ENCODE measurements around the gene SLC44A3. TPM values are rescaled to one million over a fixed set of nuclear protein-coding genes. Genes with fewer than 3 reads are reported as not detected.

The SLC44A3 gene
- total and polyA plus RNA-seq, 2 experiments from 2014 or later: 2.9 to 4.5 TPM

DNA sequence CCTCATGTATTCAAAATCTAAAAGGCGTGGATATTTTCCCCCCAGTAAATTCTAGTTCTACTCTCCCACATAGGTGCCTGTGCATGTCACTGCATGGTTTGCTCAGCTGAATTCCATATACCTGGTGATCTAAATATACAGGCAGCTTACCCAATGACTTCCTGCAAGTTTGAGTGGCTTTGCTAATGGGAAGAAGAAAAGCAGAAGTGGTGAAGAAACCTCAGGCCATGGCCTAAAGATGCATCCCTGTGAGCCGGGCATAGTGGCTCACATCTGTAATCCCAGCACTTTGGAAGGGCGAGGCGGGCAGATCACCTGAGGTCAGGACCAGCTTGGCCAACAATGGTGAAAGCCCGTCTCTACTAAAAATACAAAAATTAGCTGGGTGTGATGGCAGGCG, 11.5 kb downstream of the SLC44A3 start (continued):
- TF ChIP-seq, protein P1, sequence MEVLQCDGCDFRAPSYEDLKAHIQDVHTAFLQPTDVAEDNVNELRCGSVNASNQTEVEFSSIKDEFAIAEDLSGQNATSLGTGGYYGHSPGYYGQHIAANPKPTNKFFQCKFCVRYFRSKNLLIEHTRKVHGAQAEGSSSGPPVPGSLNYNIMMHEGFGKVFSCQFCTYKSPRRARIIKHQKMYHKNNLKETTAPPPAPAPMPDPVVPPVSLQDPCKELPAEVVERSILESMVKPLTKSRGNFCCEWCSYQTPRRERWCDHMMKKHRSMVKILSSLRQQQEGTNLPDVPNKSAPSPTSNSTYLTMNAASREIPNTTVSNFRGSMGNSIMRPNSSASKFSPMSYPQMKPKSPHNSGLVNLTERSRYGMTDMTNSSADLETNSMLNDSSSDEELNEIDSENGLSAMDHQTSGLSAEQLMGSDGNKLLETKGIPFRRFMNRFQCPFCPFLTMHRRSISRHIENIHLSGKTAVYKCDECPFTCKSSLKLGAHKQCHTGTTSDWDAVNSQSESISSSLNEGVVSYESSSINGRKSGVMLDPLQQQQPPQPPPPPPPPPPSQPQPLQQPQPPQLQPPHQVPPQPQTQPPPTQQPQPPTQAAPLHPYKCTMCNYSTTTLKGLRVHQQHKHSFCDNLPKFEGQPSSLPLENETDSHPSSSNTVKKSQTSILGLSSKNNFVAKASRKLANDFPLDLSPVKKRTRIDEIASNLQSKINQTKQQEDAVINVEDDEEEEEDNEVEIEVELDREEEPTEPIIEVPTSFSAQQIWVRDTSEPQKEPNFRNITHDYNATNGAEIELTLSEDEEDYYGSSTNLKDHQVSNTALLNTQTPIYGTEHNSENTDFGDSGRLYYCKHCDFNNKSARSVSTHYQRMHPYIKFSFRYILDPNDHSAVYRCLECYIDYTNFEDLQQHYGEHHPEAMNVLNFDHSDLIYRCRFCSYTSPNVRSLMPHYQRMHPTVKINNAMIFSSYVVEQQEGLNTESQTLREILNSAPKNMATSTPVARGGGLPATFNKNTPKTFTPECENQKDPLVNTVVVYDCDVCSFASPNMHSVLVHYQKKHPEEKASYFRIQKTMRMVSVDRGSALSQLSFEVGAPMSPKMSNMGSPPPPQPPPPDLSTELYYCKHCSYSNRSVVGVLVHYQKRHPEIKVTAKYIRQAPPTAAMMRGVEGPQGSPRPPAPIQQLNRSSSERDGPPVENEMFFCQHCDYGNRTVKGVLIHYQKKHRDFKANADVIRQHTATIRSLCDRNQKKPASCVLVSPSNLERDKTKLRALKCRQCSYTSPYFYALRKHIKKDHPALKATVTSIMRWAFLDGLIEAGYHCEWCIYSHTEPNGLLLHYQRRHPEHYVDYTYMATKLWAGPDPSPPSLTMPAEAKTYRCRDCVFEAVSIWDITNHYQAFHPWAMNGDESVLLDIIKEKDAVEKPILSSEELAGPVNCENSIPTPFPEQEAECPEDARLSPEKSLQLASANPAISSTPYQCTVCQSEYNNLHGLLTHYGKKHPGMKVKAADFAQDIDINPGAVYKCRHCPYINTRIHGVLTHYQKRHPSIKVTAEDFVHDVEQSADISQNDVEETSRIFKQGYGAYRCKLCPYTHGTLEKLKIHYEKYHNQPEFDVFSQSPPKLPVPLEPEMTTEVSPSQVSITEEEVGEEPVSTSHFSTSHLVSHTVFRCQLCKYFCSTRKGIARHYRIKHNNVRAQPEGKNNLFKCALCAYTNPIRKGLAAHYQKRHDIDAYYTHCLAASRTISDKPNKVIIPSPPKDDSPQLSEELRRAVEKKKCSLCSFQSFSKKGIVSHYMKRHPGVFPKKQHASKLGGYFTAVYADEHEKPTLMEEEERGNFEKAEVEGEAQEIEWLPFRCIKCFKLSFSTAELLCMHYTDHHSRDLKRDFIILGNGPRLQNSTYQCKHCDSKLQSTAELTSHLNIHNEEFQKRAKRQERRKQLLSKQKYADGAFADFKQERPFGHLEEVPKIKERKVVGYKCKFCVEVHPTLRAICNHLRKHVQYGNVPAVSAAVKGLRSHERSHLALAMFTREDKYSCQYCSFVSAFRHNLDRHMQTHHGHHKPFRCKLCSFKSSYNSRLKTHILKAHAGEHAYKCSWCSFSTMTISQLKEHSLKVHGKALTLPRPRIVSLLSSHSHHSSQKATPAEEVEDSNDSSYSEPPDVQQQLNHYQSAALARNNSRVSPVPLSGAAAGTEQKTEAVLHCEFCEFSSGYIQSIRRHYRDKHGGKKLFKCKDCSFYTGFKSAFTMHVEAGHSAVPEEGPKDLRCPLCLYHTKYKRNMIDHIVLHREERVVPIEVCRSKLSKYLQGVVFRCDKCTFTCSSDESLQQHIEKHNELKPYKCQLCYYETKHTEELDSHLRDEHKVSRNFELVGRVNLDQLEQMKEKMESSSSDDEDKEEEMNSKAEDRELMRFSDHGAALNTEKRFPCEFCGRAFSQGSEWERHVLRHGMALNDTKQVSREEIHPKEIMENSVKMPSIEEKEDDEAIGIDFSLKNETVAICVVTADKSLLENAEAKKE (CRISPR knock-in tag; IDR thresholded peaks at IDR 0.05): no peak

DNA sequence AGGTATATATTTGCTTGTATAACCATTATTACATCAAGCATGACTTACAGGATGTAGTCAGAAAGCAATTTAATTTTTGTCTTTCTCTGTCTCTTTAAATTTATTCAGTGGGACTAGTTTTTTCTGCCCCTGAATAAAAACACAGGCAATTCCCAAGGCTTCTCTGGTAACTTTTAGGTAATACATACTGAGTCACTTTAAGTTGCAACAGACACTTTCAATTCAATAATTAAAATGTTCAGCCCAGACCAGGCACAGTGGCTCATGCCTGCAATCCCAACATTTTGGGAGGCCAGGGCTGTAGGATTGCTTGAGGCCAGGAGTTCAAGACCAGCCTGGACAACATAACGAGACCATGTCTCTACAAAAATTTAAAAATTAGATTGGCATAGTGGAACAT, 12.3 kb downstream of the SLC44A3 start:
- no peak for ATAC-seq

DNA sequence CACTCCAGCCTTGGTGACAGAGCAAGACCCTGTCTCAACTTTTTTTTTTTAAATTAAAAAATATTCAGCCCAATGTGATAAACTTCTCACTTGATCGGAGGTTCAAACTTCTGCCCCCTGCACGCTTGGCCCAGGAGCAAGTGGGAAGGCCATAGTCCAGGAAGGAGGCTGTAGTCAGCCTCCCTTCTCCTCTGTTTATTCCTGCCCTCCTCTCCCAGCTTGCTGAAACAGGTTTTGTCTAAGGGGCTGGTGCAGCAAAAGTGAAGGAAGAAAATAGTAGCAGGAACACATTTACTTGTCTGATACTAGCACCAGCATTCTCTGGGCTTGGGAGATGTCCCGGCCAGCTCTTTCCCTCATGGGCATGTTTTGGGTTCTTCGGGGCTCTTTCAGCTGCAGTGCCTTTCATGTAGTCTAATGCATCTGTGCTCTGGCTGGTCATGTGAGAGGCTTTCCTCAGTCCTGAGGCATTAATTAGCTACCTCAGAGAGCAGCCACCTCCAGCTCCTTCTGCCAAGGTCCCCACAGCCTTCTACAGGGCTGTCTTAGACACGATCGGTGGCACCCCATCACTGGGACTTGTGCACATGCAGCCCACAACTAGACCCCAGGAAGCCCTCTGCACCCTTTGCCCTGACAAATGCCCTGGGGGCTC, 12.9 kb downstream of the SLC44A3 start:
- H3K27ac ChIP-seq (ENCODE audit: low read depth): no peak overlapping the region
- H3F3A ChIP-seq (replicated peaks; ENCODE audit: low read depth): no peaks in the 10 kb centered on the region
- DNase-seq (ENCODE audit: low spot score): no peak
- Mint-ChIP-seq H3K27ac (no peak overlapping the region; the same call in 1 of the 2 replicates), H3K9me3 (no peaks in the 10 kb centered on the region), H3K4me3 (no peak overlapping the region), H3K27me3 (ENCODE audit: insufficient read depth, low read depth, poor library complexity) (peaks cover 4% of the 10 kb centered on the region), H3K36me3 (ENCODE audit: low read depth) (peaks cover 5% of the 10 kb centered on the region; the same call in 1 of the 3 replicates), H3K4me1 (no peaks in the 10 kb centered on the region)
- H3K27me3 ChIP-seq (ENCODE audit: insufficient read depth): no peaks in the 10 kb centered on the region
- ATAC-seq: no peak
- H3K4me2 ChIP-seq: no peak overlapping the region
- no peak overlapping the region for H3K4me3 ChIP-seq
- no peaks in the 10 kb centered on the region for H3K4me1 ChIP-seq (ENCODE audit: insufficient read depth)
- no peaks in the 10 kb centered on the region for H3K79me2 ChIP-seq (replicated peaks; ENCODE audit: insufficient read depth)
- H3K36me3 ChIP-seq (ENCODE audit: insufficient read depth): no peaks in the 10 kb centered on the region
- H4K20me1 ChIP-seq (replicated peaks; ENCODE audit: insufficient read depth): no peaks in the 10 kb centered on the region
- H2AFZ ChIP-seq: 0 out of 2 replicates have a peak overlapping the region, but pooled peaks have one; percentile 24
- 0 out of 2 replicates have a peak, but pooled peaks cover 2% of the 10 kb centered on the region for H3K9me2 ChIP-seq (ENCODE audit: insufficient read depth)
- TF ChIP-seq POLR2AphosphoS5 (IDR thresholded peaks at IDR 0.05; ENCODE audit: low read depth) (no peak), ZNF114 (CRISPR knock-in tag; IDR thresholded peaks at IDR 0.05) (no peak), CREB1 (CRISPR knock-in tag; IDR thresholded peaks at IDR 0.05; ENCODE audit: low read depth) (no peak), EZH2phosphoT487 (IDR thresholded peaks at IDR 0.05; ENCODE audit: unreplicated experiment) (no peak), ZNF331 (CRISPR knock-in tag; IDR thresholded peaks at IDR 0.05; ENCODE audit: low read depth) (no peak), STAT1 (IDR thresholded peaks at IDR 0.05; ENCODE audit: unreplicated experiment) (no peak)
- TF ChIP-seq, protein P2, sequence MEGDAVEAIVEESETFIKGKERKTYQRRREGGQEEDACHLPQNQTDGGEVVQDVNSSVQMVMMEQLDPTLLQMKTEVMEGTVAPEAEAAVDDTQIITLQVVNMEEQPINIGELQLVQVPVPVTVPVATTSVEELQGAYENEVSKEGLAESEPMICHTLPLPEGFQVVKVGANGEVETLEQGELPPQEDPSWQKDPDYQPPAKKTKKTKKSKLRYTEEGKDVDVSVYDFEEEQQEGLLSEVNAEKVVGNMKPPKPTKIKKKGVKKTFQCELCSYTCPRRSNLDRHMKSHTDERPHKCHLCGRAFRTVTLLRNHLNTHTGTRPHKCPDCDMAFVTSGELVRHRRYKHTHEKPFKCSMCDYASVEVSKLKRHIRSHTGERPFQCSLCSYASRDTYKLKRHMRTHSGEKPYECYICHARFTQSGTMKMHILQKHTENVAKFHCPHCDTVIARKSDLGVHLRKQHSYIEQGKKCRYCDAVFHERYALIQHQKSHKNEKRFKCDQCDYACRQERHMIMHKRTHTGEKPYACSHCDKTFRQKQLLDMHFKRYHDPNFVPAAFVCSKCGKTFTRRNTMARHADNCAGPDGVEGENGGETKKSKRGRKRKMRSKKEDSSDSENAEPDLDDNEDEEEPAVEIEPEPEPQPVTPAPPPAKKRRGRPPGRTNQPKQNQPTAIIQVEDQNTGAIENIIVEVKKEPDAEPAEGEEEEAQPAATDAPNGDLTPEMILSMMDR (conservative IDR thresholded peaks at IDR 0.05; ENCODE audit: low read depth in 2 of 2): no peak

More for the DNA sequence above, 12.3 kb downstream of the SLC44A3 start:
- H3K27ac ChIP-seq (ENCODE audit: low read depth): no peak overlapping the region
- TF ChIP-seq STAT1 (IDR thresholded peaks at IDR 0.05; ENCODE audit: unreplicated experiment): no peak
- DNase-seq (ENCODE audit: low spot score): no peak
- Mint-ChIP-seq H3K27ac (no peak overlapping the region), H3K4me3 (no peak overlapping the region), H3K27me3 (ENCODE audit: insufficient read depth, low read depth, poor library complexity) (peaks cover 4% of the 10 kb centered on the region), H3K36me3 (ENCODE audit: low read depth) (peaks cover 5% of the 10 kb centered on the region; the same call in 1 of the 3 replicates), H3K4me1 (no peaks in the 10 kb centered on the region), H3K9me3 (no peaks in the 10 kb centered on the region)
- no peaks in the 10 kb centered on the region for H4K20me1 ChIP-seq (replicated peaks; ENCODE audit: insufficient read depth)
- H3K9me2 ChIP-seq (ENCODE audit: insufficient read depth): 0 out of 2 replicates have a peak, but pooled peaks cover 2% of the 10 kb centered on the region
- no peaks in the 10 kb centered on the region for H3K27me3 ChIP-seq (ENCODE audit: insufficient read depth)
- H3K4me1 ChIP-seq (ENCODE audit: insufficient read depth): no peaks in the 10 kb centered on the region
- H3F3A ChIP-seq (replicated peaks; ENCODE audit: low read depth): no peaks in the 10 kb centered on the region
- H3K36me3 ChIP-seq (ENCODE audit: insufficient read depth): no peaks in the 10 kb centered on the region; the same call in 1 of the 2 replicates
- H3K4me2 ChIP-seq: no peak overlapping the region
- no peak overlapping the region for H2AFZ ChIP-seq
- no peaks in the 10 kb centered on the region for H3K79me2 ChIP-seq (replicated peaks; ENCODE audit: insufficient read depth)
- H3K4me3 ChIP-seq: no peak overlapping the region

Data from GM23338 (cell line).